ENCODE results near the gene MESP1.

DNA sequence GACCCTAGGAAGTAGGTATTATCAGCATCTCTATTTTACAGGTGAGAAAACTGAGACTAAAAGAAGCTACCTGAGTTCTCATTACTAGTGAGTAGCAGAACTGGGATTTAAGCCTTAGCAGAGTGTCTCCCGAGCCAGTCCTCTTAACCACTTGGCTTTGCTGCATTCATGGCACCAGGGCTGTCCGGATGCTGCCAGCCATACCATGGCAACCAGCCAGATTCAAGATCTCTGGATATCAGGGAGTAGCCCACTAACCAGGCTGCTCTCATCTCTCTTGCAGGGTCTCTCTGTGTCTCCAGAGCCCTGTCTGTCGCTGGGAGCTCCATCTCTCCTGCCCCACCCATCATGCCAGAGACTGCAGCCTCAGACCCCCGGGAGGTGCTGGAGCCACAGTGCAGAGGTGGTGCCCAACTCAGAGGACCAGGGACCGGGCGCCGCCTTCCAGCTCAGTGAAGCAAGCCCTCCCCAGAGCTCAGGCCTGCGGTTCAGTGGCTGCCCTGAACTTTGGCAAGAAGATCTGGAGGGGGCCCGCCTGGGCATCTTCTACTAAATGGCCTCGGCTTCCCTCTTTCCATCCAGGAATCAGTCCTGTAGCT lies 26.8 kb upstream of the MESP1 start:
- no peak for TF ChIP-seq EZH2phosphoT487 (conservative IDR thresholded peaks at IDR 0.05; ENCODE audit: low read length)
- TF ChIP-seq, protein P1, sequence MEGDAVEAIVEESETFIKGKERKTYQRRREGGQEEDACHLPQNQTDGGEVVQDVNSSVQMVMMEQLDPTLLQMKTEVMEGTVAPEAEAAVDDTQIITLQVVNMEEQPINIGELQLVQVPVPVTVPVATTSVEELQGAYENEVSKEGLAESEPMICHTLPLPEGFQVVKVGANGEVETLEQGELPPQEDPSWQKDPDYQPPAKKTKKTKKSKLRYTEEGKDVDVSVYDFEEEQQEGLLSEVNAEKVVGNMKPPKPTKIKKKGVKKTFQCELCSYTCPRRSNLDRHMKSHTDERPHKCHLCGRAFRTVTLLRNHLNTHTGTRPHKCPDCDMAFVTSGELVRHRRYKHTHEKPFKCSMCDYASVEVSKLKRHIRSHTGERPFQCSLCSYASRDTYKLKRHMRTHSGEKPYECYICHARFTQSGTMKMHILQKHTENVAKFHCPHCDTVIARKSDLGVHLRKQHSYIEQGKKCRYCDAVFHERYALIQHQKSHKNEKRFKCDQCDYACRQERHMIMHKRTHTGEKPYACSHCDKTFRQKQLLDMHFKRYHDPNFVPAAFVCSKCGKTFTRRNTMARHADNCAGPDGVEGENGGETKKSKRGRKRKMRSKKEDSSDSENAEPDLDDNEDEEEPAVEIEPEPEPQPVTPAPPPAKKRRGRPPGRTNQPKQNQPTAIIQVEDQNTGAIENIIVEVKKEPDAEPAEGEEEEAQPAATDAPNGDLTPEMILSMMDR (IDR thresholded peaks at IDR 0.05; ENCODE audit: insufficient read depth, low read length, poor library complexity, severe bottlenecking), result no peak
